Thyroid gland (tissue), 4 donors: ENCODE results near the gene CMC2. TPM values are rescaled to one million over a fixed set of nuclear protein-coding genes. Genes with fewer than 3 reads are reported as not detected.
A peak's percentile ranks its signal among the peaks of the same experiment; 100 is the strongest.

ENCODE experiments used
- DNase-seq, 2 donors: peaks; one replicate each; pipeline ENCODE4 v3.0.0-alpha.2; 2019
- H3K27ac ChIP-seq, 3 donors: fragments of 200-600 bp; sonication (generic); 1 replicate in 2 of 3; 2 replicates in 1 of 3; pipeline ENCODE4 v1.5.1; 2016 to 2019; ENCODE audit warnings: mild to moderate bottlenecking in 1 of 3, moderate library complexity in 1 of 3
- H3K27me3 ChIP-seq: fragments of 200-600 bp; sonication (generic); one replicate; pipeline ENCODE4 v1.5.1; 2019
- H3K36me3 ChIP-seq, 2 donors: fragments of 200-600 bp; sonication (generic); one replicate each; pipeline ENCODE4 v1.5.1; 2016 to 2019
- H3K4me1 ChIP-seq, 2 donors: fragments of 200-600 bp; sonication (generic); one replicate each; pipeline ENCODE4 v1.5.1; 2017 to 2019
- H3K4me3 ChIP-seq, 3 donors: fragments of 200-600 bp; sonication (generic); replicated peaks in 1 of 3; 1 replicate in 2 of 3; 2 replicates in 1 of 3; pipeline ENCODE4 v1.5.1; 2016; ENCODE audit warnings: mild to moderate bottlenecking in 1 of 3
- H3K9me3 ChIP-seq: fragments of 200-600 bp; sonication (generic); one replicate; pipeline ENCODE4 v1.5.1; 2017
- CTCF ChIP-seq, 6 experiments: fragments of 200-600 bp in 3 of 6; fragments of 450-650 bp in 3 of 6; sonication (generic) in 3 of 6; IDR thresholded peaks; one replicate each; pipeline ENCODE4 v1.5.1; 2016 to 2019; ENCODE audit warnings: antibody characterized with exemption in 6 of 6, mild to moderate bottlenecking in 2 of 6, inconsistent platforms in 1 of 6, moderate library complexity in 1 of 6
- POLR2A ChIP-seq, 2 donors: fragments of 450-650 bp; IDR thresholded peaks; one replicate each; pipeline ENCODE4 v1.6.1; 2017; ENCODE audit warnings: antibody characterized with exemption in 2 of 2, mild to moderate bottlenecking in 2 of 2, moderate library complexity in 1 of 2
- WGBS, 2 donors: methylation state at CpG; one replicate each; pipeline ENCODE4 v1.1.5; 2017; 5-methylcytosine and 5-hydroxymethylcytosine counted together
- intact Hi-C: fragments of 100-400 bp; cut with DNase I; formaldehyde crosslinking; loops from one replicate; pipeline ENCODE4 v1.15.1; 2023
- total RNA-seq, 4 donors: library from RNA; depleted of rRNA; stranded (reverse); fragments of >200 nt; gene quantifications; one replicate each; pipeline ENCODE4 v1.2.3, GENCODE V29; 2016

The CMC2 gene
- total RNA-seq, 4 donors from 2014 or later: 36.8 to 89.1 (median 59.7) TPM

- DNase-seq: no peak
- Histone ChIP-seq H3K36me3 (peaks cover 28 to 38% of the 10 kb centered on the region in 2 donors), H3K27me3 (no peaks in the 10 kb centered on the region), H3K4me3 (no peak overlapping the region), H3K9me3 (no peaks in the 10 kb centered on the region), H3K4me1 (peaks cover 24 to 31% of the 10 kb centered on the region in 2 donors), H3K27ac (peak overlapping the region in 1 of 3 donors; percentile 18)
- 79 to 88% methylated on average over 2 of the region's 2 CpGs for WGBS, 2 donors
- intact Hi-C loops: no loop called here
- TF ChIP-seq POLR2A (IDR thresholded peaks at IDR 0.05): no peak
- TF ChIP-seq CTCF (IDR thresholded peaks at IDR 0.05): no peak
These were observed 33.4 kb upstream of the CMC2 start for GRCh38 chr16:81040131-81040530.

- peak overlapping the region in 1 of 3 donors; percentile 28 for H3K27ac ChIP-seq
- intact Hi-C loops: loop anchor here (10.0 kb wide), 1 partner anchor 148 kb away; no protein-coding TSS in a partner anchor
These were observed 30.2 kb upstream of the CMC2 start for GRCh38 chr16:81036751-81037350.

GRCh38 chr16:81035975-81036750, 29.5 kb upstream of the CMC2 start:
- WGBS, 2 donors: 0 to 2% methylated on average over 9 to 26 of the region's 80 CpGs
- peaks cover 24 to 31% of the 10 kb centered on the region in 2 donors for H3K4me1 ChIP-seq
- H3K36me3 ChIP-seq: no peaks in the 10 kb centered on the region
- DNase-seq: peak; percentile 27 to 50
- no peaks in the 10 kb centered on the region for H3K27me3 ChIP-seq
- TF ChIP-seq CTCF (IDR thresholded peaks at IDR 0.05): no peak
- no peak for TF ChIP-seq POLR2A (IDR thresholded peaks at IDR 0.05)
- peak overlapping the region in 2 of 3 donors; percentile 28 to 51 for H3K27ac ChIP-seq
- no peaks in the 10 kb centered on the region for H3K9me3 ChIP-seq
- peak overlapping the region; percentile 38 to 64 (median 59) for H3K4me3 ChIP-seq
- intact Hi-C loops: loop anchor here (10.0 kb wide), 1 partner anchor 149 kb away; no protein-coding TSS in a partner anchor

More at GRCh38 chr16:81036751-81037350, 30.2 kb upstream of the CMC2 start:
- H3K4me3 ChIP-seq: peak overlapping the region; percentile 38 to 64 (median 59)
- no peaks in the 10 kb centered on the region for H3K27me3 ChIP-seq
- no peak for TF ChIP-seq CTCF (IDR thresholded peaks at IDR 0.05)
- TF ChIP-seq POLR2A (IDR thresholded peaks at IDR 0.05): no peak
- H3K4me1 ChIP-seq: peaks cover 24 to 31% of the 10 kb centered on the region in 2 donors
- WGBS, 2 donors: 24 to 27% methylated on average over 10 of the region's 10 CpGs
- DNase-seq: no peak
- no peaks in the 10 kb centered on the region for H3K9me3 ChIP-seq
- H3K36me3 ChIP-seq: peaks cover 6% of the 10 kb centered on the region in 2 donors

- no peaks in the 10 kb centered on the region for H3K9me3 ChIP-seq
- intact Hi-C loops: loop anchor here (10.0 kb wide), 1 partner anchor 149 kb away; no protein-coding TSS in a partner anchor
- H3K4me3 ChIP-seq: peak within 1 kb of the TSS; percentile 38 to 64 (median 59)
- H3K36me3 ChIP-seq: no peaks in the 10 kb centered on the region
- TF ChIP-seq CTCF (IDR thresholded peaks at IDR 0.05): peak; percentile 86 to 99 (median 94)
- peak; percentile 23 to 90 for TF ChIP-seq POLR2A (IDR thresholded peaks at IDR 0.05)
- no peaks in the 10 kb centered on the region for H3K27me3 ChIP-seq
- peaks cover 24 to 31% of the 10 kb centered on the region in 2 donors for H3K4me1 ChIP-seq
- H3K27ac ChIP-seq: peak within 1 kb of the TSS in 2 of 3 donors; percentile 28 to 51
- WGBS, 2 donors: 20 to 35% methylated on average over 8 to 11 of the region's 54 CpGs
- peak; percentile 86 to 89 for DNase-seq
These were observed 28.8 kb upstream of the CMC2 start, which contains the start of gene ATMIN for GRCh38 chr16:81035398-81035974. Gene ATMIN, plus strand, starts transcription at chr16:81035842. Its CDS starts 29 bp downstream, at chr16:81035871.
